Mucosa of descending colon (tissue), 3 donors: ENCODE measurements around the gene DEF6. TPM values are rescaled to one million over a fixed set of nuclear protein-coding genes. Genes with fewer than 3 reads are reported as not detected.
A peak's percentile ranks its signal among the peaks of the same experiment; 100 is the strongest.
"Not testable (repeated sequence)": the region's sequence is repeated elsewhere in the genome, so short reads cannot be mapped to it uniquely, and the experiment has no call there.

Experiments
- ATAC-seq: fragments of 200-7000 bp; cut with Tn5 transposase; one replicate; pipeline ENCODE4 v1.9.1; 2020; ENCODE audit warnings: mild to moderate bottlenecking, moderate library complexity
- DNase-seq, 3 donors: peaks; one replicate each; pipeline ENCODE4 v3.0.0-alpha.2; 2020
- H3K36me3 ChIP-seq: fragments of 200-600 bp; one replicate; pipeline ENCODE4 v1.8.0; 2021; ENCODE audit warnings: low read depth, mild to moderate bottlenecking
- H3K4me1 ChIP-seq: fragments of 200-600 bp; one replicate; pipeline ENCODE4 v1.8.0; 2021; ENCODE audit warnings: low read depth, mild to moderate bottlenecking
- H3K4me3 ChIP-seq: fragments of 200-600 bp; one replicate; pipeline ENCODE4 v1.8.0; 2021; ENCODE audit warnings: mild to moderate bottlenecking
- H3K9me3 ChIP-seq: fragments of 200-600 bp; one replicate; pipeline ENCODE4 v1.8.0; 2021; ENCODE audit warnings: mild to moderate bottlenecking
- intact Hi-C, 2 donors: fragments of 100-400 bp; cut with DNase I in 1 of 2; cut with micrococcal nuclease in 1 of 2; formaldehyde crosslinking; loops; one replicate each; pipeline versions ENCODE4 v1.11.0 to v1.11.1; 2022; cut with DNase I, micrococcal nuclease
- total RNA-seq, 3 donors: library from RNA; stranded (reverse); fragmentation: NEBNext Ultra II Directional in 2 of 3; extraction: Animal tissue kit (Norgen Biotek cat#: 25700) in 2 of 3; gene quantifications; one replicate each; pipeline versions ENCODE4 v1.2.1 to v1.2.4, GENCODE V29; 2021 to 2023
- TF ChIP-seq, protein P1 (sequence below): fragments of 200-600 bp; IDR thresholded peaks from one replicate; pipeline ENCODE4 v1.8.0; 2022; ENCODE audit warnings: antibody characterized with exemption, mild to moderate bottlenecking
- donor health status: DM: no; HTN: no; CAD: no; lungs with moderate emphysema.
- donor health status: DM: no; HTN: no; CAD: no.
- donor health status: DM: no; HTN: yes; CAD: no.

The DEF6 gene
- total RNA-seq, 3 donors from 2014 or later: 7.4 to 15.1 (median 13.7) TPM

DNA sequence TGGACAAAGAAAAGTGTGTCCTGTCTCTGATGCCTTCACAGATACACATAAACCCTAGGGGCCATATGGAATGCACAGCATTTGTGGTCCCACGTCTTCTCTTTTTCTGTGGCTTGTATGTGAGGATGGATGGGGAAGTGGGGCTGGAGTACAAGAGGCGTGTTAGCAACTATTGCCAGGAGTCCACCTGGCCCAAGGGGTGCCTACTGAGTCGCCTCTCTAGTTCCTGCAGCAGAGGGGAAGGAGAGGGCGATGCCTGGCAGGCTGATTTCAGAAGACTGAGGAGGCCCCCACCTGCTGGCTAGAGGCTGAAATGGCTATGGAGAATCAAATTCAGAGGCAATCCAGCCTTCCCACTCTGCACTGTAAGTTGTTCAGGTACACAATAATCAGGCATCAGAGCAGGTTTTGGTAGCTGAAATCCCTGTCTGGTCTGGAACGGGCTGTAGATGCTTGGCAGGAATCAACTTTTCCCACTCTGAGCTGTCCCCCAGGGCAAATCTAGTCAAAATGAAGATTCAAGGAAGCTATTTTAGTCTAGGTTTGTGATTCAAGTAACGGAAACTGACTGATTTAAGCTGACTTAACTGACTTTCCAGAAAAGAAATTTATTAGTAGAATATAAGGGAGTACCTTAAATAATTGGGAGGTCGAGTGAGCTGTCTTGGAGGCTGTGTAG lies 29.9 kb downstream of the DEF6 start:
- ATAC-seq: peak; percentile 90
- no peak overlapping the region for H3K4me3 ChIP-seq
- TF ChIP-seq, protein P1, sequence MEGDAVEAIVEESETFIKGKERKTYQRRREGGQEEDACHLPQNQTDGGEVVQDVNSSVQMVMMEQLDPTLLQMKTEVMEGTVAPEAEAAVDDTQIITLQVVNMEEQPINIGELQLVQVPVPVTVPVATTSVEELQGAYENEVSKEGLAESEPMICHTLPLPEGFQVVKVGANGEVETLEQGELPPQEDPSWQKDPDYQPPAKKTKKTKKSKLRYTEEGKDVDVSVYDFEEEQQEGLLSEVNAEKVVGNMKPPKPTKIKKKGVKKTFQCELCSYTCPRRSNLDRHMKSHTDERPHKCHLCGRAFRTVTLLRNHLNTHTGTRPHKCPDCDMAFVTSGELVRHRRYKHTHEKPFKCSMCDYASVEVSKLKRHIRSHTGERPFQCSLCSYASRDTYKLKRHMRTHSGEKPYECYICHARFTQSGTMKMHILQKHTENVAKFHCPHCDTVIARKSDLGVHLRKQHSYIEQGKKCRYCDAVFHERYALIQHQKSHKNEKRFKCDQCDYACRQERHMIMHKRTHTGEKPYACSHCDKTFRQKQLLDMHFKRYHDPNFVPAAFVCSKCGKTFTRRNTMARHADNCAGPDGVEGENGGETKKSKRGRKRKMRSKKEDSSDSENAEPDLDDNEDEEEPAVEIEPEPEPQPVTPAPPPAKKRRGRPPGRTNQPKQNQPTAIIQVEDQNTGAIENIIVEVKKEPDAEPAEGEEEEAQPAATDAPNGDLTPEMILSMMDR: peak; percentile 37
- H3K4me1 ChIP-seq: peaks cover 4% of the 10 kb centered on the region
- H3K36me3 ChIP-seq: no peaks in the 10 kb centered on the region
- DNase-seq: peak; percentile 71 to 79 (median 76)
- no peaks in the 10 kb centered on the region for H3K9me3 ChIP-seq
- intact Hi-C loops: no loop called here

DNA sequence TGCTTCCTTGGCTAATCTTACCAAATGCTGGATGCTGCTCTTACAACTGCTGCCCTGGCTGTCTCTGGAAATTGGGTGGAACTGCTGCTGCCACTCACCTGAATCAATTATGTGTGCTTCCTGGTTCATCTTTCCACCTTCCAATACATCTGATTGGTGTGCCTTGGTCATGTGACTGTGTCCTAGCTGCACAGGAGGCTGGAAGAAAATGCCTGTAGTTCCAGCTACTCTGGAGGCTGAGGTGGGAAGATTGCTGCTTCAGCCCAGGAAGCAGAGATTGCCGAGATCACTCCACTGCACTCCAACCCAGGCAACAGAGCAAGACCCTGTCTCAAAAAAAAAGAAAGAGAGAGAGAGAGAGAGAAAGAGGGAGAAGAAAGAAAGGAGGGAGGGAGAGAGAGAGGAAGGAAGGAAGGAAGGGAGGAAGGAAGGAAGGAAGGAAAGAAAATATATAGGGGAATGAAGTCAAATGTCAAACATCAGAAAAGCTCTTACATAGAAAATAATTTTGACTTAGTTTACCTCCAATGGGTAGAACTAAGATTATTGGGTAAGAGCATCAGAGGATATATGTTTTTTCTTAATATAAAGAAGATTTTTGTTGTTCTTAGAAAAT lies 30.6 kb downstream of the DEF6 start:
- intact Hi-C loops: no loop called here
- no peak overlapping the region for H3K4me3 ChIP-seq
- H3K4me1 ChIP-seq: peaks cover 5% of the 10 kb centered on the region
- TF ChIP-seq, protein P1: no peak
- ATAC-seq (peak; percentile 48), DNase-seq (no peak)
- H3K9me3 ChIP-seq: no peaks in the 10 kb centered on the region
- no peaks in the 10 kb centered on the region for H3K36me3 ChIP-seq

GRCh38 chr6:35328965-35329364 lies 31.3 kb downstream of the DEF6 start:
- H3K4me1 ChIP-seq, H3K9me3 ChIP-seq, DNase-seq, intact Hi-C loops, H3K4me3 ChIP-seq, ATAC-seq, H3K36me3 ChIP-seq: not testable (repeated sequence)

DNA sequence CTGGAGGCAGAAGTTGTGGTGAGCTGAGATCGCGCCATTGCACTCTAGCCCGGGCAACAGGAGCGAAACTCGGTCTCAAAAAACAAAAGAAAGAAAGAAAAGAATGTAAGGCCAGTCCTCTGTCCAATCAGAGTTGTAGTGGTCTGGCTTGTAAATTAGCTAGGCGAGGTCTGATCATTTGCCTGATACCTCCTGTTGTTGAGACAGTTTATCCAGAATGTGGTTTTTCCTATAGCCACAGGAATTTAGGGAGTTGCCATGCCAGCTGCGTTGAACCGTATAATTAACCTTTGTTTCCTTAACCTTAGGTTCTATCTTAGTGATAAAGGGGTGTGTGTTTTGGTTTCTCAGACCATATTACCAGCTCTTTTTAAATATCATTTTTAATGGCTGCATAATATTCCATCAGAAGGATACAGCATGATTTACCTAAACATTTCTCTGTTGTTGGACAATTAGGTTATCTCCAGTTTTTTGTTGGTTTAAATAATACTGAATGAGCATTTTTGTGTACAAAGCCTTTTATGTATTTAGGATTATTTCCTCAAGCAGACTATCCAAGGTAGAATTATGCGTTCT lies 33.0 kb downstream of the DEF6 start:
- intact Hi-C loops: no loop called here
- no peak for ATAC-seq
- no peak overlapping the region for H3K4me3 ChIP-seq

DNA sequence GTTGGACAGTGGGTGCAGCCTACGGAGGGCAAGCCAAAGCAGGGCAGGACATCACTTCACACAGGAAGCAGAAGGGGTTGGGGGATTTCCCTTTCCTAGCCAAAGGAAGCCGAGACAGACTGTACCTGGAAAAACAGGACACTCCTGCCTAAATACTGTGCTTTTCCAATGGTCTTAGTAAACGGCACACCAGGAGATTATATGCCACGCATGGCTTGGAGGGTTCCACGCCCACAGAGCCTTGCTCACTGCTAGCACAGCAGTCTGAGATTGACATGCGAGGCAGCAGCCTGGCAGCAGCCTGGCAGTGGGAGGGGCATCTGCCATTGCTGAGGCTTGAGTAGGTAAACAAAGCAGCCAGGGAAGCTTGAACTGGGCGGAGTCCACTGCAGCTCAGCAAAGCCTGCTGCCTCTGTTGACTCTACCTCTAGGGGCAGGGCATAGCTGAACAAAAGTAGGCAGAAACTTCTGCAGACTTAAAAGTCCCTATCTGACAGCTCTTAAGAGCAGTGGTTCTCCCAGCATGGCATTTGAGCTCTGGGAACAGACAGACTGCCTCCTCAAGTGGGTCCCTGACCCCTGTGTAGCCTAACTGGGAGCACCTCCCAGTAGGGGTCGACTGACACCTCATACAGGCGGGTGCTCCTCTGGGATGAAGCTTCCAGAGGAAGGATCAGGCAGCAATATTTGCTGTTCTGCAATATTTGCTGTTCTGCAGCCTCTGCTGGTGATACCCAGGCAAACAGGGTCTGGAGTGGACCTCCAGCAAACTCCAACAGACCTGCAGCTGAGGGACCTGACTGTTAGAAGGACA lies 34.7 kb downstream of the DEF6 start:
- peak; percentile 93 for ATAC-seq
- TF ChIP-seq, protein P1: peak; percentile 44
- H3K9me3 ChIP-seq, H3K4me1 ChIP-seq, H3K36me3 ChIP-seq, intact Hi-C loops, H3K4me3 ChIP-seq: not testable (repeated sequence)
- DNase-seq: peak; percentile 86 to 89 (median 86)

More for the DNA sequence above, 33.0 kb downstream of the DEF6 start:
- Histone ChIP-seq H3K36me3 (no peaks in the 10 kb centered on the region), H3K9me3 (no peaks in the 10 kb centered on the region), H3K4me1 (peaks cover 5% of the 10 kb centered on the region)
- DNase-seq: no peak
- TF ChIP-seq, protein P1: no peak
